ENCODE results near the gene OR4D2. TPM values are rescaled to one million over a fixed set of nuclear protein-coding genes. Genes with fewer than 3 reads are reported as not detected.
A peak's percentile ranks its signal among the peaks of the same experiment; 100 is the strongest.

The OR4D2 gene
- total RNA-seq, 1 donor from 2014 or later, result not detected

- TF ChIP-seq, protein P1, sequence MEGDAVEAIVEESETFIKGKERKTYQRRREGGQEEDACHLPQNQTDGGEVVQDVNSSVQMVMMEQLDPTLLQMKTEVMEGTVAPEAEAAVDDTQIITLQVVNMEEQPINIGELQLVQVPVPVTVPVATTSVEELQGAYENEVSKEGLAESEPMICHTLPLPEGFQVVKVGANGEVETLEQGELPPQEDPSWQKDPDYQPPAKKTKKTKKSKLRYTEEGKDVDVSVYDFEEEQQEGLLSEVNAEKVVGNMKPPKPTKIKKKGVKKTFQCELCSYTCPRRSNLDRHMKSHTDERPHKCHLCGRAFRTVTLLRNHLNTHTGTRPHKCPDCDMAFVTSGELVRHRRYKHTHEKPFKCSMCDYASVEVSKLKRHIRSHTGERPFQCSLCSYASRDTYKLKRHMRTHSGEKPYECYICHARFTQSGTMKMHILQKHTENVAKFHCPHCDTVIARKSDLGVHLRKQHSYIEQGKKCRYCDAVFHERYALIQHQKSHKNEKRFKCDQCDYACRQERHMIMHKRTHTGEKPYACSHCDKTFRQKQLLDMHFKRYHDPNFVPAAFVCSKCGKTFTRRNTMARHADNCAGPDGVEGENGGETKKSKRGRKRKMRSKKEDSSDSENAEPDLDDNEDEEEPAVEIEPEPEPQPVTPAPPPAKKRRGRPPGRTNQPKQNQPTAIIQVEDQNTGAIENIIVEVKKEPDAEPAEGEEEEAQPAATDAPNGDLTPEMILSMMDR (IDR thresholded peaks at IDR 0.05), result no peak
- intact Hi-C loops (cut with DNase I), result no loop called here
- H3K4me3 ChIP-seq, result no peak overlapping the region
- H3K27me3 ChIP-seq, result peaks cover 39% of the 10 kb centered on the region
- no peaks in the 10 kb centered on the region for H3K4me1 ChIP-seq
- H3K9me3 ChIP-seq, result no peaks in the 10 kb centered on the region
- DNase-seq (no peak), ATAC-seq (no peak)
- H3K36me3 ChIP-seq, result no peaks in the 10 kb centered on the region
- H3K27ac ChIP-seq, result no peak overlapping the region
Observed at GRCh38 chr17:58161566-58161965, 5.2 kb upstream of the OR4D2 start.

DNA sequence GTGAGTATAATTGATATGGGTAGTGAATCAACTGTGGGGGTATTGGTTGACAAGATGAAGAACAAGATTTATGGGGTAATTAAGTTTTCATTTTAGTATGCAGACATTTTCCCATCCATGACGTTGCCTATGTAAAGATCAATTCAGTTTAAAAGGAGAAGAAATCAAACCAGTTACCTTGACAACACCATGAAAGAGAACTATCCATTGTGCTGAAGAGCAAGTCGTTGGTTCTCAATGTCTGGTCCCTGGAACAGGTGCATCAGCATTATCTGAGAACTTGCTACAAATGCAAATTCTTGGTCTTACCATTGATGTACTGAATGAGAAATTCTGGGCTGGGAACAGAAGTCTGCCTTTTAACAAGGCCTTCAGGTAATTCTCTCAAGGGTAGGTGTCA is 801 bp upstream of the OR4D2 start:
- Histone ChIP-seq H3K36me3 (no peaks in the 10 kb centered on the region), H3K27ac (no peak overlapping the region), H3K4me3 (no peak overlapping the region), H3K4me1 (no peaks in the 10 kb centered on the region), H3K9me3 (no peaks in the 10 kb centered on the region), H3K27me3 (peaks cover 1% of the 10 kb centered on the region)
- no peak for DNase-seq
- intact Hi-C loops (cut with DNase I), result no loop called here
- TF ChIP-seq, protein P1 (IDR thresholded peaks at IDR 0.05), result no peak
- no peak for ATAC-seq

DNA sequence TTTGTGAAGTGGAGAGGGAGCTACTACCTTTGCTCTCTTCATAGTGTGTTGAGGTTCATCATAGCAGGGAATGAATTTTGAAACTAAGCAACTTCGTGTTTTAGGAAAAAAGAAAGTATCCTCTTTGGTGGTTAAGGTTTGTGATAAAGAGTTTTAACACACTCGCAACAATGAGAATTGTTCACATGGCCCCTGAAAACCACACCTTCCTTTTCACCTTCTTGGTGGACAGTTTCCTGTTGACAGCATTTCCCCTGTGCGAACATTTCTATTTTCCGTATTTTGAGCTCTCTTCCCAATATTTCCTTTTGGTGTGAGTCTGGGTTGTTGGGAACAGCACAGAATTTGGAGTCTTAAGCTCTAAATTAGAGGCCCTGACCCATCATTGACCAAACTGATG is 3.8 kb downstream of the OR4D2 start:
- no peak for DNase-seq
- no peaks in the 10 kb centered on the region for H3K36me3 ChIP-seq
- no peak for ATAC-seq
- intact Hi-C loops (cut with DNase I), result no loop called here
- H3K27ac ChIP-seq, result no peak overlapping the region
- no peaks in the 10 kb centered on the region for H3K27me3 ChIP-seq
- TF ChIP-seq, protein P1 (IDR thresholded peaks at IDR 0.05), result no peak
- no peak overlapping the region for H3K4me3 ChIP-seq
- H3K9me3 ChIP-seq, result no peaks in the 10 kb centered on the region
- no peaks in the 10 kb centered on the region for H3K4me1 ChIP-seq

DNA sequence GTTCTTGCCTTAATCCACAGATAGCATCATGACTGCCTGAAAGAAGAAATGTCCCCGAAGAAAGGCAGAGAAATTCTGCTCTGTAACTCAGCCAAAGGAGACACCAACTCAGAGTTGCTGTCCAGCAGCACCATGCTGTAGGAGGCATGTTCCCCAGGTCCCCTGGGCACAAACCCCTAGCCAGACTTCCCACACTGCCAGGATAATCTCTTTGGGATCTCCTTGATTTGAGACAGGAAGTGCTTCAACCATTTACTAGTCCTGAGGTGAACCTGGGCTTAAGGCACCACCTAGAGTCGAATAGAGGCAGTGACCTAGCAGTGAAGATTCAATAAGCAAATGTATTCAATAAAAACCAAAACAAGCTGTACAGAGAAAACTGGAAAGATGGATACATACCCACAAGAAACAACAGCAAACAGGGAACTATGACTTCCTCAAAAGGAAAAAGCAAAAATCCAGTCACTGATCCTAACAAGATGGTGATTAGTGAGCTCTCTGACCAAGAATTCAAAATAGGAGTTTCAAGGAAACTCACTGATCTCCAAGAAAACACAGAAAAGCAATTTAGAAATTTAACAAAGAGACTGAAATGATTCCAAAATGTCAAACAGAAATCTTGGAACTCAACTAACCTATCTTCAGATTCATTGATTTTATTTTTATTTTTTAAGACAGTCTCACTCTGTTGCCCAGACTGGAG is 5.7 kb downstream of the OR4D2 start:
- DNase-seq (no peak), ATAC-seq (peak; percentile 31)
- H3K4me1 ChIP-seq, result no peaks in the 10 kb centered on the region
- TF ChIP-seq, protein P1 (IDR thresholded peaks at IDR 0.05), result peak; percentile 40
- H3K27me3 ChIP-seq, result peaks cover 8% of the 10 kb centered on the region
- no peaks in the 10 kb centered on the region for H3K36me3 ChIP-seq
- no peaks in the 10 kb centered on the region for H3K9me3 ChIP-seq
- no peak overlapping the region for H3K27ac ChIP-seq
- H3K4me3 ChIP-seq, result no peak overlapping the region
- intact Hi-C loops (cut with DNase I), result no loop called here

GRCh38 chr17:58174871-58175270 is 8.1 kb downstream of the OR4D2 start:
- intact Hi-C loops (cut with DNase I), result no loop called here
- Histone ChIP-seq H3K27ac (no peak overlapping the region), H3K9me3 (no peaks in the 10 kb centered on the region), H3K4me3 (no peak overlapping the region), H3K36me3 (no peaks in the 10 kb centered on the region), H3K27me3 (peaks cover 8% of the 10 kb centered on the region), H3K4me1 (no peaks in the 10 kb centered on the region)
- no peak for DNase-seq
- TF ChIP-seq, protein P1 (IDR thresholded peaks at IDR 0.05), result no peak
- no peak for ATAC-seq

DNA sequence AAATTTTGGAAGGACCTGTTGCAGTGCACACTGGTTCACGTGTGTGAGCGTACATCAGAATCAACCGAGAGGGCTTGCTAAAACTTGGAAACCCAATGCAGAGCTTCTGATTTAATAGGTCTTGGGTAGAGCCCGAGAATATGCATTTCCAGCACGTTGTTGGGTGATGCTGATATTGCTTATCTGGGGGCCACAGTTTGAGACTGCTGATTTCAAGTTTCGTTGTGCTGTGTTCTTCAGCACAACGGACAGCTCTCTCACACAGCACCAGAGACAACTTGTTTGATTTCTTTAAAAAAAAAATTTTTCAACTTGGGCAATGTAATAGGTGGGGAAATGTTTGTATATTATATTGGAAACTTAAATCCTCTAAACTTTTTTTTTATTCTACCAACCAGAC is 9.4 kb downstream of the OR4D2 start:
- Histone ChIP-seq H3K27me3 (peaks cover 8% of the 10 kb centered on the region), H3K4me1 (no peaks in the 10 kb centered on the region), H3K4me3 (no peak overlapping the region), H3K9me3 (no peaks in the 10 kb centered on the region), H3K27ac (no peak overlapping the region), H3K36me3 (no peaks in the 10 kb centered on the region)
- TF ChIP-seq, protein P1 (IDR thresholded peaks at IDR 0.05), result no peak
- DNase-seq, result no peak
- no peak for ATAC-seq
- intact Hi-C loops (cut with DNase I), result no loop called here

All from upper lobe of right lung (tissue), 1 donor.